Measurements from ENCODE around the gene KBTBD8. TPM values are rescaled to one million over a fixed set of nuclear protein-coding genes. Genes with fewer than 3 reads are reported as not detected.

Gene KBTBD8
- total RNA-seq, 1 donor from 2014 or later = 5.8 TPM

GRCh38 chr3:67047051-67047450, 48.9 kb downstream of the KBTBD8 start:
- Mint-ChIP-seq H3K27ac (no peak overlapping the region), H3K4me3 (ENCODE audit: low read depth) (no peak overlapping the region), H3K4me1 (ENCODE audit: low read depth) (peaks cover 2% of the 10 kb centered on the region), H3K27me3 (no peaks in the 10 kb centered on the region), H3K9me3 (ENCODE audit: low read depth) (peaks cover 4% of the 10 kb centered on the region), H3K36me3 (ENCODE audit: insufficient read depth) (no peaks in the 10 kb centered on the region)
- TF ChIP-seq, protein P1, sequence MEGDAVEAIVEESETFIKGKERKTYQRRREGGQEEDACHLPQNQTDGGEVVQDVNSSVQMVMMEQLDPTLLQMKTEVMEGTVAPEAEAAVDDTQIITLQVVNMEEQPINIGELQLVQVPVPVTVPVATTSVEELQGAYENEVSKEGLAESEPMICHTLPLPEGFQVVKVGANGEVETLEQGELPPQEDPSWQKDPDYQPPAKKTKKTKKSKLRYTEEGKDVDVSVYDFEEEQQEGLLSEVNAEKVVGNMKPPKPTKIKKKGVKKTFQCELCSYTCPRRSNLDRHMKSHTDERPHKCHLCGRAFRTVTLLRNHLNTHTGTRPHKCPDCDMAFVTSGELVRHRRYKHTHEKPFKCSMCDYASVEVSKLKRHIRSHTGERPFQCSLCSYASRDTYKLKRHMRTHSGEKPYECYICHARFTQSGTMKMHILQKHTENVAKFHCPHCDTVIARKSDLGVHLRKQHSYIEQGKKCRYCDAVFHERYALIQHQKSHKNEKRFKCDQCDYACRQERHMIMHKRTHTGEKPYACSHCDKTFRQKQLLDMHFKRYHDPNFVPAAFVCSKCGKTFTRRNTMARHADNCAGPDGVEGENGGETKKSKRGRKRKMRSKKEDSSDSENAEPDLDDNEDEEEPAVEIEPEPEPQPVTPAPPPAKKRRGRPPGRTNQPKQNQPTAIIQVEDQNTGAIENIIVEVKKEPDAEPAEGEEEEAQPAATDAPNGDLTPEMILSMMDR (IDR thresholded peaks at IDR 0.05; ENCODE audit: unreplicated experiment) = no peak
- DNase-seq (ENCODE audit: low spot score, unreplicated experiment) = no peak

GRCh38 chr3:67048067-67048714, 50.1 kb downstream of the KBTBD8 start:
- Mint-ChIP-seq H3K27me3 (no peaks in the 10 kb centered on the region), H3K4me1 (ENCODE audit: low read depth) (peaks cover 2% of the 10 kb centered on the region), H3K36me3 (ENCODE audit: insufficient read depth) (no peaks in the 10 kb centered on the region), H3K27ac (no peak overlapping the region), H3K4me3 (ENCODE audit: low read depth) (no peak overlapping the region), H3K9me3 (ENCODE audit: low read depth) (peaks cover 8% of the 10 kb centered on the region)
- no peak for DNase-seq (ENCODE audit: low spot score, unreplicated experiment)
- TF ChIP-seq, protein P1 (IDR thresholded peaks at IDR 0.05; ENCODE audit: unreplicated experiment) = no peak

- H3K27me3 Mint-ChIP-seq = no peaks in the 10 kb centered on the region
- H3K4me1 Mint-ChIP-seq (ENCODE audit: low read depth) = peaks cover 2% of the 10 kb centered on the region
- no peak overlapping the region for H3K27ac Mint-ChIP-seq
- H3K4me3 Mint-ChIP-seq (ENCODE audit: low read depth) = no peak overlapping the region
- TF ChIP-seq, protein P1 (IDR thresholded peaks at IDR 0.05; ENCODE audit: unreplicated experiment) = no peak
- H3K9me3 Mint-ChIP-seq (ENCODE audit: low read depth) = peaks cover 8% of the 10 kb centered on the region
- no peaks in the 10 kb centered on the region for H3K36me3 Mint-ChIP-seq (ENCODE audit: insufficient read depth)
- DNase-seq (ENCODE audit: low spot score, unreplicated experiment) = no peak
These were observed 50.6 kb downstream of the KBTBD8 start for GRCh38 chr3:67048715-67049074.

DNA sequence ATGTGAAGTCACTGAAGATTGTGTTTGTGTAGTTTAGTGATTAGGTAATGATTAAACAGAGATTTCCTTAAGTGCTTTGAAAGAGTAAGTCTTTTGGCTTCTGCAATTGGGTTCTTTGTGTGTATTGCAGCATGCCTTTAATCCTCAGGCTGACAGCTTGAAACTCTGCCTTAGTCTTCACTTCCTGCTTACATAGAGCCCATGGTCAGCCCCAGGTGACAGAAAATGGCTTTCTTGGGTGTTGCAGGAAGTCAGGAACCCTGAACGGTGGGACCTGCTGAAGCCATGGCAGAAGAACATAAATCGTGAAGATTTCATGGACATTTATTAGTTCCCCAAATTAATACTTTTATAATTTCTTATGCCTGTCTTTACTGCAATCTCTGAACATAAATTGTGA, 61.3 kb downstream of the KBTBD8 start:
- H3K36me3 Mint-ChIP-seq (ENCODE audit: insufficient read depth) = no peaks in the 10 kb centered on the region
- H3K27ac Mint-ChIP-seq = no peak overlapping the region
- H3K4me3 Mint-ChIP-seq (ENCODE audit: low read depth) = no peak overlapping the region
- DNase-seq (ENCODE audit: low spot score, unreplicated experiment) = no peak
- H3K27me3 Mint-ChIP-seq = no peaks in the 10 kb centered on the region
- H3K4me1 Mint-ChIP-seq (ENCODE audit: low read depth) = no peaks in the 10 kb centered on the region
- H3K9me3 Mint-ChIP-seq (ENCODE audit: low read depth) = peaks cover 8% of the 10 kb centered on the region
- TF ChIP-seq, protein P1 (IDR thresholded peaks at IDR 0.05; ENCODE audit: unreplicated experiment) = no peak
